D721Med (cell line): Measurements from ENCODE around the gene MYADM.
"Not testable (repeated sequence)": the region's sequence is repeated elsewhere in the genome, so short reads cannot be mapped to it uniquely, and the experiment has no call there.

Source experiments
- DNase-seq: peaks from one replicate; pipeline ENCODE4 v3.0.0; 2011; ENCODE audit warnings: low spot score; ENCODE audit not compliant: insufficient read length
- FAIRE-seq: peaks from 2 replicates; lab custom pipeline; 2011; peaks lifted over from hg19 to GRCh38; lab: Jason Lieb, UNC
- CTCF ChIP-seq: IDR thresholded peaks from 2 replicates; pipeline ENCODE4 v1.5.1; 2012; ENCODE audit warnings: mild to moderate bottlenecking, control low read depth; ENCODE audit not compliant: insufficient read depth; ENCODE audit errors: missing control alignments

The MYADM gene

GRCh38 chr19:53864308-53864836 lies 3.3 kb upstream of the MYADM start:
- FAIRE-seq (no peak), DNase-seq (no peak)
- TF ChIP-seq CTCF = no peak

- TF ChIP-seq CTCF = no peak
- FAIRE-seq = no peak
- no peak for DNase-seq
Measured at GRCh38 chr19:53865523-53865917, 2.2 kb upstream of the MYADM start.

- TF ChIP-seq CTCF = no peak
- DNase-seq (no peak), FAIRE-seq (no peak)
Measured at GRCh38 chr19:53865918-53866864, 1.5 kb upstream of the MYADM start.

- peak; percentile 6 for DNase-seq
- no peak for FAIRE-seq
- no peak for TF ChIP-seq CTCF
Measured at GRCh38 chr19:53866865-53867224, 838 bp upstream of the MYADM start.

GRCh38 chr19:53868091-53868891 lies 608 bp downstream of the MYADM start:
- DNase-seq (peak; percentile 45), FAIRE-seq (no peak)
- TF ChIP-seq CTCF = no peak

GRCh38 chr19:53868892-53869804 lies 1.5 kb downstream of the MYADM start:
- peak; percentile 86 for DNase-seq
- FAIRE-seq = no peak
- no peak for TF ChIP-seq CTCF

- FAIRE-seq, DNase-seq: not testable (repeated sequence)
Measured at GRCh38 chr19:53869805-53870484, 2.3 kb downstream of the MYADM start.
